Stimulated activated CD4-positive, alpha-beta T cell treated with anti-CD3 and anti-CD28 coated beads, TNF-alpha, amount 100 ng/mL, for 24 hours (primary cell): ENCODE data around the gene MYT1.
"Not testable (repeated sequence)": the region's sequence is repeated elsewhere in the genome, so short reads cannot be mapped to it uniquely, and the experiment has no call there.

Experiments used
- DNase-seq, 3 experiments: peaks; one replicate each; pipeline ENCODE4 v3.0.0-alpha.2; 2020; ENCODE audit warnings: low read depth in 3 of 3

Gene MYT1

GRCh38 chr20:64266988-64267387 lies 102.7 kb downstream of the MYT1 start:
- no peak for DNase-seq

DNA sequence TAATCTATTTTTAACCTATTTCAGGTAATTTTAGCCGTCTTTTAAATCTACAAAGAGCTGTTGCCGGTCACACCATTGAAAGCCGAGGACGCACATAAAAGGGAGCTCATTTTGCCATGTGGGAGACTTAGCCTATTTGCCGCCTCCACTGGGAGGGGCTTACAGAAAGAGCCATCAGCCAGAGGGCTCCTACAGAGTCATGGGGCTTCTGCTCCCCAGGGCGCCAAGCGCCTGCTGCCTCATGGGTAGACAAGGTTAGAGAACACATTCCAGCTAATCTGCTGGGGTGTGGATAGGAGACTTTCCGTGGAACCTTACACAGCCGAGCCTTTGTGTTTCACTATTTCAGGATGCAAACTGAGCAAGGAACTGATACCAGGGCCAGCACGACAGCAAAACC lies 103.9 kb downstream of the MYT1 start:
- DNase-seq, result no peak

- no peak for DNase-seq
Measured at GRCh38 chr20:64269604-64270411, 105.6 kb downstream of the MYT1 start.

GRCh38 chr20:64271636-64272035 lies 107.4 kb downstream of the MYT1 start:
- DNase-seq, result no peak

GRCh38 chr20:64273109-64273508 lies 108.9 kb downstream of the MYT1 start:
- no peak for DNase-seq

- DNase-seq, result no peak
Measured at GRCh38 chr20:64276817-64277216, 112.6 kb downstream of the MYT1 start.

DNA sequence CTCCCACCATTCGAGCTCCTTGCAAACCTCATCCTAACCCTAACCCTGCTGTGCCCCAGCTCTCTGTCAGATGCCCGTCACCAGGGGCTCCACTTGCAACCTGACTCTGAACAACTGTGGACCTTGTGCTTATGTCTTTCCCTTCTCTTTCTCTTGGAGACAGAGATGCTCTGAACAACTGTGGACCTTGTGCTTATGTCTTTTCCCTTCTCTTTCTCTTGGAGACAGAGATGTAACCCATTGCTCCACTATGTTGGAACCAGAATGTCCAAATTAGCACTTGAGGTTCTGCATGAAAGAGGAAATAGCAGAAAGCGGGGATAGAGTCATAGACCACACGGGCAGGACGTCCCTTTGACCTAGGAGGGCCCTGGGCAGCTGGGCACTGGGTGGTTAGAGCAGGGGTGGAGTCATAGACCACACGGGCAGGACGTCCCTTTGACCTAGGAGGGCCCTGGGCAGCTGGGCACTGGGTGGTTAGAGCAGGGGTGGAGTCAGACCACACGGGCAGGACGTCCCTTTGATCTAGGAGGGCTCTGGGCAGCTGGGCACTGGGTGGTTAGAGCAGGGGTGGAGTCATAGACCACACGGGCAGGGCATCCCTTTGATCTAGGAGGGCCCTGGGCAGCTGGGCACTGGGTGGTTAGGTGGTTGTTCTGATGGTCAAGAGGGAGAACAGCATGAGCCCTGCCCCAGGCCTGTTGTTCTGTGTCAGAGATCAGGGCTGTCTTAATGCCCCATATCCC lies 113.5 kb downstream of the MYT1 start:
- no peak for DNase-seq

- no peak for DNase-seq
Measured at GRCh38 chr20:64278317-64278681, 114.0 kb downstream of the MYT1 start.

- no peak for DNase-seq
Measured at GRCh38 chr20:64279826-64280459, 115.7 kb downstream of the MYT1 start.

DNA sequence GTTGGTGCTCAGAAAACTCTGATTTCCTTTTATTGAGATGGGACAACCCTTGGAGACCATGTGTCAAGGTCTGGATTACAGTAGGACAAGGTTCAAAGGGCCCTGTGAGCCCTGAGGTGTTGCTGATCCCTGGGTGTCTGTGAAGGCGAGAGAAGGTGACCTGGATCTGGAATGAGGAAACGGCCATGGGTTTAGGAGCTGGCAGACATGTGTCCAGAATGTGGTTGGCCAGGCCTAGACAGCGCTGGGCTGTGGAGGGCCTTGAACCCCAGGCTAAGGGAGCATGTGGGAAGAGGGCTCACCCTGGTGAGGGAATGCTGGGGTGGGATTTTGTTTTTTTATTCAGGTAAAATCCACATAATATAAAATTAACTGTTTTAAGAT lies 116.2 kb downstream of the MYT1 start:
- no peak for DNase-seq

GRCh38 chr20:64283646-64284045 lies 119.4 kb downstream of the MYT1 start:
- DNase-seq, result no peak

DNA sequence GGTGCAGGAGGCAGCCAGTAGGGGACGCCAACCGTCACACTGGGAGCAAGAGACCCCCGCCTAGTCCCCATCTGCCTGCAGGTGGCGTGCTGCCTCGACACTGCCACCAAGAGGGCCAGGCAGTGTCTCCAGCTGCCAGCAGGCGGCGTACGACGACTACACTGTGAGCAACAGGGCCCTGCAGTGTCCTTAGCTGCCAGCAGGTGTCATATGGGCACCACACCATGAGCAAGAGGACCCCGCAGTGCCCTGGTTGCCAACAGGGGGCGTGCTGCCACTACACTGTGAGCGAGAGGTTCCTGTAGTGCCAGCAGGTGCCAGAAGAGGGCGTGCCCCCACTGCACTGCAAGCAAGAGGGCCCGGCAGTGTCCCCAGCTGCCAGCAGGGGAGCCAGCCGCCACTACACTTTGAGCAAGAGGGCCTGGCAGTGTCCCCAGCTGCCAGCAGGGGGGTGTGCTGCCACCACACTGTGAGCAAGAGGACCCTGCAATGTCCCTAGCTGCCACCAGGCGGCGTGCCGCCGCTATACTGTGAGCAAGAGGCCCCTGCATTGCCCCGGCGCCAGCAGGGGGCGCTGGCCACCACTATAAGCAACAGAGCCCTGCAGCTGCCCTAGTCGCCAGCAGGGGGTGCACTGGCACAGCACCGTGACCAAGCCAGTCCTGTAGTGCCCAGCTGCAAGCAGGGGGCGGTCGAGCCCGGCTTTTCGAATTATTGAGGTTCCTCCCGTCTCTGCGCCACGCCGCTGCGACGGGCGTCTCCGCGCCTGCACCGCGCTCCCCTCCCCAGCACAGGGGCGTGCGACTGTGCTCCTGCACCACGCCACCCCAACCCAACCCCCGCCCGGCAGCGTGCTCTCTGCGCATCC lies 121.6 kb downstream of the MYT1 start:
- peak; percentile 57 to 92 (median 77) for DNase-seq

GRCh38 chr20:64286447-64287263 lies 122.4 kb downstream of the MYT1 start:
- DNase-seq, result not testable (repeated sequence)

GRCh38 chr20:64287264-64287590 lies 123.0 kb downstream of the MYT1 start:
- not testable (repeated sequence) for DNase-seq
